MM.1S (cell line): Measurements from ENCODE around the gene SLC16A12.
"Not testable (repeated sequence)": the region's sequence is repeated elsewhere in the genome, so short reads cannot be mapped to it uniquely, and the experiment has no call there.

Source experiments
- DNase-seq: peaks from one replicate; pipeline ENCODE4 v3.0.0-alpha.2; 2015
- H2AFZ ChIP-seq: fragments of 300-600 bp; sonication (generic); 2 replicates; pipeline ENCODE4 v1.6.0; 2016; ENCODE audit warnings: antibody characterized with exemption, low read length
- H3F3A ChIP-seq: fragments of 300-600 bp; sonication (generic); 2 replicates; pipeline ENCODE4 v1.6.1; 2016; ENCODE audit warnings: mild to moderate bottlenecking, antibody characterized with exemption, low read length, moderate library complexity, mixed read lengths; ENCODE audit not compliant: insufficient read depth
- H3K27ac ChIP-seq: fragments of 300-600 bp; sonication (generic); 2 replicates; pipeline ENCODE4 v1.5.1; 2016; ENCODE audit warnings: mild to moderate bottlenecking, low read length
- H3K27me3 ChIP-seq: fragments of 300-600 bp; sonication (generic); replicated peaks from 2 replicates; pipeline ENCODE4 v1.6.0; 2016; ENCODE audit warnings: low read length; ENCODE audit not compliant: insufficient read depth
- H3K36me3 ChIP-seq: fragments of 300-600 bp; sonication (generic); replicated peaks from 2 replicates; pipeline ENCODE4 v1.6.1; 2016; ENCODE audit warnings: mild to moderate bottlenecking, low read length, mixed read lengths; ENCODE audit not compliant: insufficient read depth
- H3K4me1 ChIP-seq: fragments of 300-600 bp; sonication (generic); 2 replicates; pipeline ENCODE4 v1.6.1; 2016; ENCODE audit warnings: low read length, mixed read lengths
- H3K4me2 ChIP-seq: fragments of 300-600 bp; sonication (generic); 2 replicates; pipeline ENCODE4 v1.6.0; 2016; ENCODE audit warnings: low read depth, low read length
- H3K4me3 ChIP-seq: fragments of 300-600 bp; sonication (generic); 2 replicates; pipeline ENCODE4 v1.5.1; 2016; ENCODE audit warnings: low read length, mixed read lengths
- H3K79me2 ChIP-seq: fragments of 300-600 bp; sonication (generic); 2 replicates; pipeline ENCODE4 v1.6.1; 2016; ENCODE audit warnings: mixed run types, low read length, mixed read lengths
- H3K9ac ChIP-seq: fragments of 300-600 bp; sonication (generic); 2 replicates; pipeline ENCODE4 v1.6.1; 2016; ENCODE audit warnings: low read length, mixed read lengths
- H3K9me2 ChIP-seq: fragments of 300-600 bp; sonication (generic); replicated peaks from 2 replicates; pipeline ENCODE4 v1.6.1; 2016; ENCODE audit warnings: mild to moderate bottlenecking, low read length, mixed read lengths; ENCODE audit not compliant: insufficient read depth
- H3K9me3 ChIP-seq: fragments of 300-600 bp; sonication (generic); replicated peaks from 2 replicates; pipeline ENCODE4 v1.6.1; 2016; ENCODE audit warnings: mild to moderate bottlenecking, low read length, mixed read lengths; ENCODE audit not compliant: insufficient read depth
- H4K20me1 ChIP-seq: fragments of 300-600 bp; sonication (generic); 2 replicates; pipeline ENCODE4 v1.6.1; 2016; ENCODE audit warnings: mild to moderate bottlenecking, low read length, moderate library complexity, mixed read lengths; ENCODE audit not compliant: insufficient read depth
- EZH2 ChIP-seq: fragments of 300-600 bp; sonication (generic); optimal IDR thresholded peaks from 2 replicates; pipeline ENCODE3; 2017; ENCODE audit warnings: low read depth, mild to moderate bottlenecking, antibody characterized with exemption, low read length, mixed read lengths
- EZH2phosphoT487 ChIP-seq: fragments of 300-600 bp; sonication (generic); IDR thresholded peaks from 2 replicates; pipeline ENCODE4 v1.6.1; 2018; ENCODE audit warnings: antibody characterized with exemption, low read length
- TF ChIP-seq, protein P1 (sequence below): fragments of 300-600 bp; sonication (generic); IDR thresholded peaks from 2 replicates; pipeline ENCODE4 v1.5.1; 2016; ENCODE audit warnings: antibody characterized with exemption, low read length, mixed read lengths

Gene SLC16A12

DNA sequence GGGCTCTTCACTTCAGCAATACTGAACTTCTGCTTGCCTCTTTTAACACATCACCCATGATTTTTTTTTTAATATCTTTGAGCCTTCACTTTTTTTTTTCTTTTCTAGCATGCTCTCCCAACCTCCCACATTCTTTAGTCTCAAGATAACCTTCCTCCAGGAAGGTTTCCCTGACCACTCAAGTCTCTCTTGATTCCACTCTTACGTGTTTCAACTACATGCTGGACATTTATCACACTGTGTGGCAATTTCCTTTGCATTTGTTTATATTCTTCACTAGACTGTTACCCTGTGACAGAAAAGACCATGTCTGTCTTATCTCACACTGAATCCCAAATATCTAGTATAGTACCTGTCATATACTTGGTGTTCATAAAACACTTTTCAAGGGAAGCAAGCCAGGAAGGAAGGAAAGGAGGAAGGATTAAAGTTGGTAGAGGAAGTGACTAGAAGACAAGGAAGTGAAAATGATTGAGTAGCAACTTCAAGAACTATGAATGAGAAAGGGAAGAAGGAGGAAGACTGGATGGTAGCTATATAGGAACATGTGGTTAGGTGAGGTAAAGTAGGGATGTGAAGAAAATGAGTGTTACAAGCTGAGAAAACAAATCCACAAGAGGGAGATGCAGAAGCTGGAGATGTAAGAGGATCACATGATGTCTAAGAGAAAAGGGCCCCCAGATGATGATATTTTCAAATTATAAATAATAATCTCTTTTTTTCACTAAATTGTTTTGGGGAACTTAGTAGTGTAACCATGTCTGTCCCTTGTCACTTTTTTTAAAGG lies 80.6 kb downstream of the SLC16A12 start:
- Histone ChIP-seq H3K9ac (no peak overlapping the region), H4K20me1 (no peaks in the 10 kb centered on the region), H3K4me2 (no peak overlapping the region), H3K27me3 (no peaks in the 10 kb centered on the region), H3K79me2 (no peaks in the 10 kb centered on the region), H3K4me3 (no peak overlapping the region), H3K36me3 (no peaks in the 10 kb centered on the region), H3K9me2 (no peaks in the 10 kb centered on the region), H3K4me1 (no peaks in the 10 kb centered on the region), H2AFZ (no peak overlapping the region), H3K9me3 (no peaks in the 10 kb centered on the region), H3K27ac (no peak overlapping the region), H3F3A (no peaks in the 10 kb centered on the region)
- TF ChIP-seq, protein P1, sequence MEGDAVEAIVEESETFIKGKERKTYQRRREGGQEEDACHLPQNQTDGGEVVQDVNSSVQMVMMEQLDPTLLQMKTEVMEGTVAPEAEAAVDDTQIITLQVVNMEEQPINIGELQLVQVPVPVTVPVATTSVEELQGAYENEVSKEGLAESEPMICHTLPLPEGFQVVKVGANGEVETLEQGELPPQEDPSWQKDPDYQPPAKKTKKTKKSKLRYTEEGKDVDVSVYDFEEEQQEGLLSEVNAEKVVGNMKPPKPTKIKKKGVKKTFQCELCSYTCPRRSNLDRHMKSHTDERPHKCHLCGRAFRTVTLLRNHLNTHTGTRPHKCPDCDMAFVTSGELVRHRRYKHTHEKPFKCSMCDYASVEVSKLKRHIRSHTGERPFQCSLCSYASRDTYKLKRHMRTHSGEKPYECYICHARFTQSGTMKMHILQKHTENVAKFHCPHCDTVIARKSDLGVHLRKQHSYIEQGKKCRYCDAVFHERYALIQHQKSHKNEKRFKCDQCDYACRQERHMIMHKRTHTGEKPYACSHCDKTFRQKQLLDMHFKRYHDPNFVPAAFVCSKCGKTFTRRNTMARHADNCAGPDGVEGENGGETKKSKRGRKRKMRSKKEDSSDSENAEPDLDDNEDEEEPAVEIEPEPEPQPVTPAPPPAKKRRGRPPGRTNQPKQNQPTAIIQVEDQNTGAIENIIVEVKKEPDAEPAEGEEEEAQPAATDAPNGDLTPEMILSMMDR = no peak
- TF ChIP-seq EZH2phosphoT487 (no peak), EZH2 (no peak)
- DNase-seq = no peak

DNA sequence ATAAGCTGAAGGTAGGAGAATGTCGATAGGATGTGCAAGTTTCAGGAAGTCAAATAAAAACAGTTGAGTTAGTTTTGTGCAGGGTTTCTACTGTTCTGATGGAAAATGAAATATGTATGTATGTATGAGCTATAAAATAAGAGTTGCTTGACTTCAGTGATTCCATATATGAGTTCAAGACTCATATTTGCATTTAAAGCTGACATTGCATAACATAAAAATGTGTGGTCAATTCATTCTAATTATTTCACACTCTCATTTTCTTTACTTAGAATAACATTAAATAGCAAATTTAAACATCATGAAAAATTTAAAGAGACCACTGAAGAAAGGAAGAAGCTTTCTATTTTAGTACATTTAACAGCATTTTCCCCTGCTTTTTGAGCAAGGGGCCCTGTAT lies 83.2 kb downstream of the SLC16A12 start:
- H3K4me1 ChIP-seq = no peaks in the 10 kb centered on the region
- H3K4me3 ChIP-seq = no peak overlapping the region
- H4K20me1 ChIP-seq = no peaks in the 10 kb centered on the region
- H3K27me3 ChIP-seq = no peaks in the 10 kb centered on the region
- H3K4me2 ChIP-seq = no peak overlapping the region
- no peaks in the 10 kb centered on the region for H3K9me3 ChIP-seq
- DNase-seq = no peak
- H2AFZ ChIP-seq = no peak overlapping the region
- no peak overlapping the region for H3K27ac ChIP-seq
- no peak for TF ChIP-seq EZH2phosphoT487
- TF ChIP-seq EZH2 = no peak
- TF ChIP-seq, protein P1 = no peak
- H3K9ac ChIP-seq = no peak overlapping the region
- no peaks in the 10 kb centered on the region for H3F3A ChIP-seq
- no peaks in the 10 kb centered on the region for H3K79me2 ChIP-seq
- H3K36me3 ChIP-seq = no peaks in the 10 kb centered on the region
- no peaks in the 10 kb centered on the region for H3K9me2 ChIP-seq

DNA sequence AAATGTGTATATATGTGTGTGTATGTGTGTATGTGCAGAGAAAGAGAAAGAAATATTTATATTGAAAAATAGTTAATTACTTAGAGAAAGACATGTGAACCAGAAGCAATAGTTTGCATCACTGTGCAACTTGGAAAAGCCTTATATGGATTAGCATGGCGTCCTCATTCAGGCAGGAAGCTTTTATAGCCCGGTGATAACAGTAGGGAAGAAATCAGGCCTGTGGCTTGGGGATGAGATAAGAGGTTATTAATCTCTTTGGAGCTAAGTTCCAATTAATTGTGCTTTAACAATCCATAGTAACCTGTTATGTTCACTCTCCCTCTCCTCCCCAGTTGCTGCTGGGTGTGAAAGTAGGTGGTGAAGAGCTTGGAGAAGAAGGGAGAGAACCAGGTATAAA lies 84.5 kb downstream of the SLC16A12 start:
- no peak overlapping the region for H3K4me3 ChIP-seq
- no peaks in the 10 kb centered on the region for H3K4me1 ChIP-seq
- no peaks in the 10 kb centered on the region for H3K9me3 ChIP-seq
- no peak overlapping the region for H3K27ac ChIP-seq
- no peak overlapping the region for H2AFZ ChIP-seq
- DNase-seq = no peak
- no peak overlapping the region for H3K4me2 ChIP-seq
- no peaks in the 10 kb centered on the region for H3F3A ChIP-seq
- H3K9me2 ChIP-seq = no peaks in the 10 kb centered on the region
- TF ChIP-seq EZH2phosphoT487 (no peak), EZH2 (no peak)
- TF ChIP-seq, protein P1 = no peak
- H4K20me1 ChIP-seq = no peaks in the 10 kb centered on the region
- no peak overlapping the region for H3K9ac ChIP-seq
- no peaks in the 10 kb centered on the region for H3K79me2 ChIP-seq
- H3K36me3 ChIP-seq = no peaks in the 10 kb centered on the region
- no peaks in the 10 kb centered on the region for H3K27me3 ChIP-seq

DNA sequence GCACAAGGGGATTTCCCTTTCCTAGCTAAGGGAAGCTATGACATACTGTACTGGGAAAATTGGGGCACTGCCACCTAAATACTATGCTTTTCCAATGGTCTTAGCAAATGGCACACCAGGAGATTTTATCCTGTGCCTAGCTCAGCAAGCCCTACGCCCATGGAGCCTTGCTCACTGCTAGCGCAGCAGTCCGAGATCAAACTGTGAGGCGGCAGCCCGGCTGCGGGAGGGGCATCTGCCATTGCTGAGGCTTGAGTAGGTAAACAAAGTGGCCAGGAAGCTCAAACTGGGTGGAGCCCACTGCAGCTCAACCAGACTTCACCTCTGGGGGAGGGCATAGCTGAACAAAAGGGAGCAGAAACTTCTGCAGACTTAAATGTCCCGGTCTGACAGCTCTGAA lies 90.6 kb downstream of the SLC16A12 start:
- not testable (repeated sequence) for H3K4me2 ChIP-seq, H2AFZ ChIP-seq, H3K9me2 ChIP-seq, H3K79me2 ChIP-seq, H3K27me3 ChIP-seq, H3K9ac ChIP-seq, H3K27ac ChIP-seq, H3K4me3 ChIP-seq, H3K9me3 ChIP-seq, H4K20me1 ChIP-seq, DNase-seq, H3K36me3 ChIP-seq, H3F3A ChIP-seq, H3K4me1 ChIP-seq
